ENCODE results near the gene TOX4. TPM values are rescaled to one million over a fixed set of nuclear protein-coding genes. Genes with fewer than 3 reads are reported as not detected.

TOX4 gene
- total and polyA plus RNA-seq, 9 of the 15 experiments (the other 6 are each of a cell fraction or from before 2014, with no cell fraction given), result 9.9 to 76.5 (median 41.0) TPM

GRCh38 chr14:21455912-21456667, 20.9 kb upstream of the TOX4 start, which contains the start of gene CHD8 (continued):
- TF ChIP-seq ZNF740 (CRISPR knock-in tag; IDR thresholded peaks at IDR 0.05) (no peak), ZNF740 (tag; IDR thresholded peaks at IDR 0.05) (no peak), C11orf30 (IDR thresholded peaks at IDR 0.05; ENCODE audit: low read depth) (peak; percentile 24; the same call in 1 of the 2 replicates), MLX (CRISPR knock-in tag; conservative IDR thresholded peaks at IDR 0.05) (no peak), PCBP2 (IDR thresholded peaks at IDR 0.05; ENCODE audit: low read depth, low read length, poor library complexity, severe bottlenecking) (no peak), BHLHE40 (IDR thresholded peaks at IDR 0.05; ENCODE audit: low read length) (no peak), GATAD2A (IDR thresholded peaks at IDR 0.05) (no peak), ARNT (IDR thresholded peaks at IDR 0.05) (no peak), CC2D1A (IDR thresholded peaks at IDR 0.05) (0 out of 2 replicates have a peak, but pooled peaks have one; percentile 48), EHMT2 (IDR thresholded peaks at IDR 0.05) (no peak), ZNF668 (CRISPR knock-in tag; IDR thresholded peaks at IDR 0.05) (no peak), ZNF584 (CRISPR knock-in tag; IDR thresholded peaks at IDR 0.05; ENCODE audit: low read depth) (no peak), FUS (optimal IDR thresholded peaks at IDR 0.05; ENCODE audit: low read depth, low read length) (no peak), ETV6 (IDR thresholded peaks at IDR 0.05; ENCODE audit: borderline replicate concordance in 1 of 2, low read depth in 2 of 2, low read length in 1 of 2) (no peak), ETV6 (CRISPR knock-in tag; IDR thresholded peaks at IDR 0.05; ENCODE audit: borderline replicate concordance) (no peak), POLR2G (IDR thresholded peaks at IDR 0.05; ENCODE audit: low read depth, low read length) (peak; percentile 84), ZBTB34 (CRISPR knock-in tag; IDR thresholded peaks at IDR 0.05) (no peak), RAD21 (CRISPR knock-in tag; conservative IDR thresholded peaks at IDR 0.05 in 1 of 2, IDR thresholded peaks at IDR 0.05 in 1 of 2) (peak in 1 of 2 experiments; percentile 37; a peak in 3 of 4 replicates), ZNF41 (CRISPR knock-in tag; conservative IDR thresholded peaks at IDR 0.05) (0 out of 2 replicates have a peak, but pooled peaks have one; percentile 51), NONO (IDR thresholded peaks at IDR 0.05; ENCODE audit: low read depth in 2 of 2, low read length in 1 of 2) (peak in 1 of 2 experiments; percentile 52; a peak in 1 of 4 replicates), UBTF (IDR thresholded peaks at IDR 0.05; ENCODE audit: borderline replicate concordance in 1 of 2, low read depth in 2 of 2, low read length in 2 of 2) (no peak)
